Measurements from ENCODE around the gene DLGAP4. TPM values are rescaled to one million over a fixed set of nuclear protein-coding genes. Genes with fewer than 3 reads are reported as not detected.

The DLGAP4 gene
- polyA plus RNA-seq, 1 donor (not counting 4 experiments of a cell fraction or from before 2014, with no cell fraction given) = 9.6 TPM

DNA sequence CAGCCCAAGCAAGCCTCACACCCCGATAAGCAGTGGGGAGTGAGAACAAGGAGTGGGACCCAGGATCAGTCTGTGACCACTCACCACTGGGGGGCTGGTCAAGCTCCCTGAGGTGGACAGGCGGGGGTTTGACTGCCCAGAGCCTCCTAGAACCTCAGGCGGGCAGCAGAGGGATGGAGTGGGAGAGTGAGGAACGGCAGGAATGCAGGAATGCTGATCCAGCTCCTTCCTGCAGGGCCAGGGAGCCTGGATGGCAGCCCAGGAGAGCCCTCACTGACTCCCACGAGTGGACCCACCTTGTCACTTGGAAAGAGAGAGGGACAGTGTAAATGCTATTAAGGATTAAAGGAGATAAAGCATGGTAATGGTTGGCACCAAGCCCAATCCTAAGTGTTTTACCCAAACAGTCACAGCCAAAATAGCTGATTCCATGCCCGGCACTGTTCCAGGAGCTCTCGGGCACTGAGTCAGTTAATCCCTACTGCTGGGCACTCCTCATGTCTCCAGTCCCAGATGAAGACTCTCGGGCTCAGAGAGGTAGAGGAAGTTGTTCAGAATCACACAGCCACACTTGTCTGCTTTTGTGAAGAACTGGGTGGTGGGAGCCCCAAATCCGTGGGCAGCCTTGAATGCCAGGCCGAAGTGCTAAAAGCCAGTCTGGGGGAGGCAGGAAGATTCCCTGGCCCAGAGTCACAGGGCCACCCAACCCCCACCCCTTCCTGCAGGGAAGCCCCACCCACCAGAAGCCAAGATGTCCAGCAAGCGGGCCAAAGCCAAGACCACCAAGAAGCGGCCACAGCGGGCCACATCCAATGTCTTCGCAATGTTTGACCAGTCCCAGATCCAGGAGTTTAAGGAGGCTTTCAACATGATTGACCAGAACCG, 238.2 kb downstream of the DLGAP4 start:
- Histone ChIP-seq H4K20me1 (ENCODE audit: control insufficient read depth, extremely low read depth, insufficient read depth, low read length) (no peaks in the 10 kb centered on the region), H3K4me1 (ENCODE audit: control insufficient read depth, extremely low read depth, insufficient read depth, low read length) (no peaks in the 10 kb centered on the region), H3K4me3 (ENCODE audit: control insufficient read depth in 2 of 3, extremely low read depth in 1 of 3, insufficient read depth in 2 of 3, low read depth in 1 of 3, low read length in 3 of 3) (no peak overlapping the region), H3K9me1 (ENCODE audit: control insufficient read depth, extremely low read depth, insufficient read depth, low read length) (no peaks in the 10 kb centered on the region), H2AFZ (ENCODE audit: control insufficient read depth, low read length) (no peak overlapping the region), H3K79me2 (ENCODE audit: control insufficient read depth, insufficient read depth, low read length) (no peaks in the 10 kb centered on the region), H3K36me3 (ENCODE audit: control insufficient read depth in 2 of 2, extremely low read depth in 1 of 2, insufficient read depth in 2 of 2, low read length in 2 of 2) (no peaks in the 10 kb centered on the region), H3K27ac (ENCODE audit: control insufficient read depth, insufficient read depth, low read length) (no peak overlapping the region), H3K9ac (ENCODE audit: control insufficient read depth, extremely low read depth, insufficient read depth, low read length) (no peak overlapping the region), H3K27me3 (ENCODE audit: control insufficient read depth, extremely low read depth, insufficient read depth, low read length) (no peaks in the 10 kb centered on the region), H3K9me3 (ENCODE audit: control insufficient read depth, low read depth, low read length) (no peaks in the 10 kb centered on the region), H3K4me2 (ENCODE audit: control insufficient read depth, extremely low read depth, insufficient read depth, low read depth, low read length) (no peak overlapping the region)
- no peak for TF ChIP-seq EZH2 (IDR thresholded peaks at IDR 0.05; ENCODE audit: low read length)
- TF ChIP-seq, protein P1, sequence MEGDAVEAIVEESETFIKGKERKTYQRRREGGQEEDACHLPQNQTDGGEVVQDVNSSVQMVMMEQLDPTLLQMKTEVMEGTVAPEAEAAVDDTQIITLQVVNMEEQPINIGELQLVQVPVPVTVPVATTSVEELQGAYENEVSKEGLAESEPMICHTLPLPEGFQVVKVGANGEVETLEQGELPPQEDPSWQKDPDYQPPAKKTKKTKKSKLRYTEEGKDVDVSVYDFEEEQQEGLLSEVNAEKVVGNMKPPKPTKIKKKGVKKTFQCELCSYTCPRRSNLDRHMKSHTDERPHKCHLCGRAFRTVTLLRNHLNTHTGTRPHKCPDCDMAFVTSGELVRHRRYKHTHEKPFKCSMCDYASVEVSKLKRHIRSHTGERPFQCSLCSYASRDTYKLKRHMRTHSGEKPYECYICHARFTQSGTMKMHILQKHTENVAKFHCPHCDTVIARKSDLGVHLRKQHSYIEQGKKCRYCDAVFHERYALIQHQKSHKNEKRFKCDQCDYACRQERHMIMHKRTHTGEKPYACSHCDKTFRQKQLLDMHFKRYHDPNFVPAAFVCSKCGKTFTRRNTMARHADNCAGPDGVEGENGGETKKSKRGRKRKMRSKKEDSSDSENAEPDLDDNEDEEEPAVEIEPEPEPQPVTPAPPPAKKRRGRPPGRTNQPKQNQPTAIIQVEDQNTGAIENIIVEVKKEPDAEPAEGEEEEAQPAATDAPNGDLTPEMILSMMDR (optimal IDR thresholded peaks at IDR 0.05 in 1 of 3, IDR thresholded peaks at IDR 0.05 in 1 of 3, conservative IDR thresholded peaks at IDR 0.05 in 1 of 3; ENCODE audit: extremely low read depth in 1 of 3, insufficient read depth in 2 of 3, low read length in 3 of 3) = no peak
- FAIRE-seq (no peak), DNase-seq (ENCODE audit: low read depth, low spot score) (no peak)
- dilution Hi-C loops (cut with MboI; ENCODE audit: extremely low pct_ligation_motif_present, low sequenced_read_pairs) = no loop called here

DNA sequence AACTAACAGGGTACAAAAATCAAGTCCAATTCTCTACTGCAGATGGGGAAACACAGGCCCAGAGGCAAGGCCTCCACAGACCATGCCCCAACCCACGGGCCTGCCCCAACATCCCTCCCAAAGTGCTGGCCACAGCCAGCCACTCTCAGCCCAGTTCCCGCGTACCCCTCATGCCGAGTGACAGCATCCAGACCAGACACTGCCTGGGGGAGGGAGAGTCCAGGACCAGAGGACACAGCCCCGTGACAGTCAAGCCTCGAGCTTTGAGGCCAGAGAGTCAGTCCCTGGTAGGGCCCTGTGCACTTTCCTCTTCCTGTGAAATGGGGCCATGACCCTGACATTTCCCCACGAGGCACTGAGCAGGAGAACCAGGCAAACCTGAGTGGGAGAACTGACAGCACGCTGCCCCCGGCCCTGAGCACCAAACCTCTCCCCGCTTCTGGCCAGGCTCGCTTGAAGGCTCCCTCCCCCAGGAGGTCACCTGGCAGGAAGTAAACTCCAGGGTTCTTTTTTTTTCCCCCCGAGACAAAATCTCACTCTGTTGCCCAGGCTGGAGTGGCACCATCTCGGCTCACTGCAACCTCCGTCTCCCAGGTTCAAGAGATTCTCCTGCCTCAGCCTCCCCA, 240.1 kb downstream of the DLGAP4 start:
- Histone ChIP-seq H3K27ac (ENCODE audit: control insufficient read depth, insufficient read depth, low read length) (no peak overlapping the region), H3K4me2 (ENCODE audit: control insufficient read depth, extremely low read depth, insufficient read depth, low read depth, low read length) (no peak overlapping the region), H3K79me2 (ENCODE audit: control insufficient read depth, insufficient read depth, low read length) (no peaks in the 10 kb centered on the region), H3K9me3 (ENCODE audit: control insufficient read depth, low read depth, low read length) (no peaks in the 10 kb centered on the region), H4K20me1 (ENCODE audit: control insufficient read depth, extremely low read depth, insufficient read depth, low read length) (no peaks in the 10 kb centered on the region), H3K9me1 (ENCODE audit: control insufficient read depth, extremely low read depth, insufficient read depth, low read length) (no peaks in the 10 kb centered on the region), H2AFZ (ENCODE audit: control insufficient read depth, low read length) (no peak overlapping the region), H3K27me3 (ENCODE audit: control insufficient read depth, extremely low read depth, insufficient read depth, low read length) (no peaks in the 10 kb centered on the region), H3K36me3 (ENCODE audit: control insufficient read depth in 2 of 2, extremely low read depth in 1 of 2, insufficient read depth in 2 of 2, low read length in 2 of 2) (no peaks in the 10 kb centered on the region), H3K4me1 (ENCODE audit: control insufficient read depth, extremely low read depth, insufficient read depth, low read length) (peaks cover 5% of the 10 kb centered on the region), H3K4me3 (ENCODE audit: control insufficient read depth in 2 of 3, extremely low read depth in 1 of 3, insufficient read depth in 2 of 3, low read depth in 1 of 3, low read length in 3 of 3) (no peak overlapping the region), H3K9ac (ENCODE audit: control insufficient read depth, extremely low read depth, insufficient read depth, low read length) (no peak overlapping the region)
- DNase-seq (ENCODE audit: low read depth, low spot score) (no peak), FAIRE-seq (no peak)
- dilution Hi-C loops (cut with MboI; ENCODE audit: extremely low pct_ligation_motif_present, low sequenced_read_pairs) = no loop called here
- TF ChIP-seq, protein P1 (optimal IDR thresholded peaks at IDR 0.05 in 1 of 3, IDR thresholded peaks at IDR 0.05 in 1 of 3, conservative IDR thresholded peaks at IDR 0.05 in 1 of 3; ENCODE audit: extremely low read depth in 1 of 3, insufficient read depth in 2 of 3, low read length in 3 of 3) = no peak
- no peak for TF ChIP-seq EZH2 (IDR thresholded peaks at IDR 0.05; ENCODE audit: low read length)
